Activated T-helper 1 cell treated with Interleukin-2 at 50 U/mL for 16 hours (primary cell): ENCODE measurements around the gene FCHO2.

Source experiments
- DNase-seq: peaks from one replicate; pipeline ENCODE4 v3.0.0-alpha.2; 2020; ENCODE audit warnings: low read depth

The FCHO2 gene

GRCh38 chr5:73114044-73114688 is 158.3 kb downstream of the FCHO2 start:
- no peak for DNase-seq

- no peak for DNase-seq
Observed at GRCh38 chr5:73115399-73116051, 159.7 kb downstream of the FCHO2 start.

- DNase-seq: no peak
Observed at GRCh38 chr5:73116506-73116905, 160.7 kb downstream of the FCHO2 start.

GRCh38 chr5:73117088-73117740 is 161.4 kb downstream of the FCHO2 start:
- no peak for DNase-seq

- DNase-seq: no peak
Observed at GRCh38 chr5:73118391-73118973, 162.6 kb downstream of the FCHO2 start.

- no peak for DNase-seq
Observed at GRCh38 chr5:73119451-73120157, 163.8 kb downstream of the FCHO2 start.

GRCh38 chr5:73120222-73121118 is 164.6 kb downstream of the FCHO2 start, which contains the start of gene TMEM171:
Gene TMEM171 (plus strand): TSS chr5:73120575. CDS start chr5:73123374, 2,799 bp downstream.
- no peak for DNase-seq

- no peak for DNase-seq
Observed at GRCh38 chr5:73121119-73121463, 165.2 kb downstream of the FCHO2 start.

GRCh38 chr5:73122875-73123810 is 167.3 kb downstream of the FCHO2 start:
- DNase-seq: no peak

GRCh38 chr5:73125289-73125688 is 169.4 kb downstream of the FCHO2 start:
- DNase-seq: no peak

GRCh38 chr5:73126381-73126780 is 170.5 kb downstream of the FCHO2 start:
- no peak for DNase-seq

GRCh38 chr5:73126957-73127356 is 171.1 kb downstream of the FCHO2 start:
- no peak for DNase-seq

GRCh38 chr5:73129143-73129542 is 173.3 kb downstream of the FCHO2 start:
- no peak for DNase-seq

- no peak for DNase-seq
Observed at GRCh38 chr5:73130811-73131210, 175.0 kb downstream of the FCHO2 start.

- DNase-seq: no peak
Observed at GRCh38 chr5:73131711-73132425, 176.0 kb downstream of the FCHO2 start.

GRCh38 chr5:73132759-73133158 is 176.9 kb downstream of the FCHO2 start:
- DNase-seq: no peak

- DNase-seq: no peak
Observed at GRCh38 chr5:73135021-73135420, 179.2 kb downstream of the FCHO2 start.

- no peak for DNase-seq
Observed at GRCh38 chr5:73135429-73136054, 179.7 kb downstream of the FCHO2 start.

GRCh38 chr5:73136055-73136562 is 180.3 kb downstream of the FCHO2 start:
- DNase-seq: no peak
